GM12878 (cell line): Measurements from ENCODE around the gene DIAPH3. TPM values are rescaled to one million over a fixed set of nuclear protein-coding genes. Genes with fewer than 3 reads are reported as not detected.

Experiments
- ATAC-seq: fragments of 200-7000 bp; cut with Tn5 transposase; 3 replicates; pipeline ENCODE4 v1.9.1; 2020; ENCODE audit warnings: mild to moderate bottlenecking, moderate library complexity
- BruUV-seq: library from RNA; stranded (reverse); fragments of 400-500 nt; replicated peaks from 2 replicates; lab custom pipeline; 2021; lab: Mats Ljungman, UMichigan
- CTCF ChIA-PET: fragments of 300-600 bp; sonication (Branson Sonifier 250); formaldehyde crosslinking; extraction: SDS; loops from one replicate; lab custom pipeline; 2021; ENCODE audit warnings: inconsistent platforms; lab: Yijun Ruan, JAX
- POLR2A ChIA-PET: fragments of 350-600 bp; formaldehyde crosslinking; extraction: SDS; loops from one replicate; lab custom pipeline; 2021; ENCODE audit warnings: inconsistent platforms; lab: Charles Lee
- RAD21 ChIA-PET: fragments of 300-600 bp; sonication (Branson Sonifier 250); formaldehyde crosslinking; loops from one replicate; lab custom pipeline; 2023; ENCODE audit warnings: antibody characterized with exemption; ENCODE audit not compliant: unreplicated experiment; lab: Charles Lee
- SMC1A ChIA-PET: fragments of 300-600 bp; sonication (Branson Sonifier 250); formaldehyde crosslinking; loops from one replicate; lab custom pipeline; 2023; ENCODE audit not compliant: unreplicated experiment, uncharacterized antibody; lab: Charles Lee
- DNase-seq: peaks from one replicate; pipeline ENCODE4 v3.0.0-alpha.2; 2011; ENCODE audit warnings: low read depth, low spot score
- FAIRE-seq: peaks from 3 replicates; lab custom pipeline; 2011; peaks lifted over from hg19 to GRCh38; lab: Jason Lieb, UNC
- H2AFZ ChIP-seq: 2 replicates; pipeline ENCODE4 v1.6.0; 2011; ENCODE audit warnings: low read depth, low read length, control low read depth; ENCODE audit not compliant: control insufficient read depth
- H3K27ac ChIP-seq: 2 replicates; pipeline ENCODE4 v1.5.1; 2011; ENCODE audit warnings: control low read depth; ENCODE audit not compliant: control insufficient read depth, insufficient read depth
- H3K27me3 ChIP-seq, 2 experiments: replicated peaks in 1 of 2; 2 replicates each; pipeline versions ENCODE4 v1.6.0 to v1.6.1; 2011; ENCODE audit warnings: low read length in 1 of 2; ENCODE audit not compliant: control insufficient read depth in 2 of 2, insufficient read depth in 2 of 2
- H3K36me3 ChIP-seq, 2 experiments: 2 replicates each; pipeline ENCODE4 v1.5.1; 2011; ENCODE audit warnings: low read length in 1 of 2; ENCODE audit not compliant: control insufficient read depth in 2 of 2, insufficient read depth in 2 of 2
- H3K4me1 ChIP-seq: 2 replicates; pipeline ENCODE4 v1.6.1; 2011; ENCODE audit warnings: mild to moderate bottlenecking, low read length, moderate library complexity, mixed read lengths; ENCODE audit not compliant: control insufficient read depth, insufficient read depth
- H3K4me2 ChIP-seq: 2 replicates; pipeline ENCODE4 v1.6.0; 2011; ENCODE audit warnings: control low read depth; ENCODE audit not compliant: control insufficient read depth, insufficient read depth
- H3K4me3 ChIP-seq: fragments of 200-600 bp; sonication (generic); 2 replicates; pipeline ENCODE4 v1.5.1; 2016
- H3K79me2 ChIP-seq: 2 replicates; pipeline ENCODE4 v1.6.0; 2011; ENCODE audit warnings: low read length; ENCODE audit not compliant: control insufficient read depth, insufficient read depth
- H3K9ac ChIP-seq: 2 replicates; pipeline ENCODE4 v1.8.0; 2011; ENCODE audit warnings: low read length, control low read depth, mixed read lengths; ENCODE audit not compliant: control insufficient read depth, insufficient read depth
- H3K9me3 ChIP-seq: replicated peaks from 3 replicates; pipeline ENCODE4 v1.5.1; 2011; ENCODE audit warnings: mild to moderate bottlenecking, low read length; ENCODE audit not compliant: control insufficient read depth, insufficient read depth
- H4K20me1 ChIP-seq: 2 replicates; pipeline ENCODE4 v1.6.0; 2011; ENCODE audit not compliant: control insufficient read depth, insufficient read depth
- CBX5 ChIP-seq: sonication (generic); IDR thresholded peaks from 2 replicates; pipeline ENCODE4 v1.6.1; 2016; ENCODE audit warnings: low read depth, moderate library complexity, mild to moderate bottlenecking, inconsistent platforms
- CHD1 ChIP-seq: IDR thresholded peaks from 2 replicates; pipeline ENCODE4 v1.6.1; 2012; ENCODE audit warnings: low read depth, low read length, improper control_type of control experiment
- CHD2 ChIP-seq: IDR thresholded peaks from 2 replicates; pipeline ENCODE4 v1.6.1; 2011; ENCODE audit warnings: low read depth, low read length, improper control_type of control experiment, borderline replicate concordance
- FOXM1 ChIP-seq: IDR thresholded peaks from 2 replicates; pipeline ENCODE4 v1.6.1; 2012; ENCODE audit warnings: low read depth, mild to moderate bottlenecking, inconsistent platforms, low read length, moderate library complexity
- GATAD2B ChIP-seq: fragments of 450-650 bp; conservative IDR thresholded peaks from 2 replicates; pipeline ENCODE4 v1.6.1; 2017; ENCODE audit warnings: low read depth, mild to moderate bottlenecking, moderate library complexity
- HDAC2 ChIP-seq: fragments of 200-600 bp; sonication (generic); IDR thresholded peaks from 2 replicates; pipeline ENCODE4 v1.6.1; 2017
- IKZF1 ChIP-seq: fragments of 450-650 bp; conservative IDR thresholded peaks from 2 replicates; pipeline ENCODE4 v1.6.1; 2017; ENCODE audit warnings: antibody characterized with exemption, mild to moderate bottlenecking
- IRF4 ChIP-seq: IDR thresholded peaks from 2 replicates; pipeline ENCODE4 v1.6.1; 2011; ENCODE audit warnings: low read depth, low read length
- KDM1A ChIP-seq: fragments of 200-600 bp; sonication (generic); IDR thresholded peaks from 2 replicates; pipeline ENCODE4 v1.6.1; 2016; ENCODE audit warnings: borderline replicate concordance
- MEF2A ChIP-seq: IDR thresholded peaks from 2 replicates; pipeline ENCODE4 v1.6.1; 2011; ENCODE audit warnings: low read depth, mild to moderate bottlenecking, low read length, moderate library complexity; ENCODE audit not compliant: insufficient read depth
- MTA3 ChIP-seq: IDR thresholded peaks from 2 replicates; pipeline ENCODE4 v1.6.1; 2012; ENCODE audit warnings: low read length, inconsistent platforms, borderline replicate concordance
- MXI1 ChIP-seq: fragments of 150-350 bp; IDR thresholded peaks from 2 replicates; pipeline ENCODE4 v1.6.1; 2011; ENCODE audit warnings: low read depth, mild to moderate bottlenecking, inconsistent platforms, low read length, improper control_type of control experiment
- POLR2AphosphoS5 ChIP-seq: IDR thresholded peaks from 2 replicates; pipeline ENCODE4 v1.6.1; 2011; ENCODE audit warnings: mild to moderate bottlenecking, low read length, inconsistent platforms
- RB1 ChIP-seq: fragments of 450-650 bp; formaldehyde crosslinking; IDR thresholded peaks from 2 replicates; pipeline ENCODE4 v1.6.1; 2017; ENCODE audit warnings: mild to moderate bottlenecking, borderline replicate concordance
- RELA ChIP-seq: fragments of 450-650 bp; IDR thresholded peaks from 2 replicates; pipeline ENCODE4 v1.8.0; 2014; ENCODE audit warnings: borderline replicate concordance; ENCODE audit not compliant: partially characterized antibody
- RUNX3 ChIP-seq: IDR thresholded peaks from 2 replicates; pipeline ENCODE4 v1.6.1; 2012; ENCODE audit warnings: low read length, inconsistent platforms
- SREBF2 ChIP-seq: IDR thresholded peaks from 2 replicates; pipeline ENCODE4 v1.6.1; 2012; ENCODE audit warnings: mild to moderate bottlenecking, low read length
- TCF3 ChIP-seq: IDR thresholded peaks from 2 replicates; pipeline ENCODE4 v1.6.1; 2012; ENCODE audit warnings: low read depth, mild to moderate bottlenecking, low read length, borderline replicate concordance; ENCODE audit not compliant: insufficient read depth
- ZNF592 ChIP-seq: fragments of 450-650 bp; IDR thresholded peaks from 2 replicates; pipeline ENCODE4 v1.6.1; 2017; ENCODE audit warnings: mild to moderate bottlenecking, moderate library complexity
- ZSCAN29 ChIP-seq: fragments of 450-650 bp; IDR thresholded peaks from 2 replicates; pipeline ENCODE4 v1.6.1; 2017; ENCODE audit warnings: mild to moderate bottlenecking, moderate library complexity
- whole genome bisulfite sequencing: methylation state at CpG from one replicate; pipeline ENCODE4 v1.1.6; 2016; ENCODE audit warnings: low lambda C conversion rate; ENCODE audit not compliant: insufficient replicate concordance, insufficient coverage; ENCODE audit errors: missing lambda C conversion rate; 5-methylcytosine and 5-hydroxymethylcytosine counted together
- in situ Hi-C: fragments of 300-500 bp; cut with MboI; formaldehyde crosslinking; loops from 9 replicates; pipeline ENCODE4 v1.14.3; 2018; ENCODE audit warnings: mixed read lengths
- intact Hi-C: fragments of 100-400 bp; cut with micrococcal nuclease; formaldehyde crosslinking; loops from one replicate; pipeline ENCODE4 v1.14.2; 2022; ENCODE audit not compliant: unreplicated experiment
- polyA plus RNA-seq, 11 experiments: library from polyadenylated mRNA; depleted of rRNA in 4 of 11; unstranded in 6 of 11; stranded (reverse) in 5 of 11; fragments of >200 nt; fragmentation: Nextera tagmentation in 4 of 11; fragmentation: Illumina TruSeq in 1 of 11; extraction: Ambion mirVana in 4 of 11; extraction: Trizol in 1 of 11; gene quantifications; 1 replicate in 1 of 11; 2 replicates in 10 of 11; pipeline versions ENCODE4 v1.2.1 to v1.2.3, GENCODE V29; 2011 to 2016; ENCODE audit warnings: inconsistent platforms in 2 of 11, missing spikeins in 2 of 11, low read depth in 1 of 11
- total RNA-seq, 4 experiments: library from RNA; depleted of rRNA in 3 of 4; stranded (reverse); fragments of >200 nt in 3 of 4; fragmentation: Illumina TruSeq in 1 of 4; extraction: Trizol in 1 of 4; gene quantifications; 2 replicates each; pipeline versions ENCODE4 v1.2.1 to v1.2.3, GENCODE V29; 2013 to 2021

Gene DIAPH3
- total and polyA plus RNA-seq, 10 of the 15 experiments (the other 5 are each of a cell fraction or from before 2014, with no cell fraction given), result 10.1 to 25.2 (median 15.4) TPM

GRCh38 chr13:60012488-60012887 is 151.2 kb downstream of the DIAPH3 start:
- DNase-seq (no peak), ATAC-seq (peak; percentile 25; the same call in 2 of the 3 replicates), FAIRE-seq (peak; percentile 54)
- no peaks in the 10 kb centered on the region for H3K4me1 ChIP-seq
- no peaks in the 10 kb centered on the region; a peak in 1 of 4 replicates for H3K36me3 ChIP-seq
- no peak overlapping the region for H3K9ac ChIP-seq
- no peaks in the 10 kb centered on the region for H3K79me2 ChIP-seq
- in situ Hi-C loops, result no loop called here
- H3K9me3 ChIP-seq, result no peaks in the 10 kb centered on the region
- H3K27me3 ChIP-seq, result no peaks in the 10 kb centered on the region
- no TSS peak for BruUV-seq
- H4K20me1 ChIP-seq, result no peaks in the 10 kb centered on the region
- no peak overlapping the region for H2AFZ ChIP-seq
- H3K4me2 ChIP-seq, result no peak overlapping the region
- intact Hi-C loops, result no loop called here
- ChIA-PET CTCF (no interaction called here), POLR2A (no interaction called here), SMC1A (interaction anchor here (1.4 kb wide), 1 partner anchor 13 kb away, joined by 4 read pairs; no protein-coding TSS in a partner anchor), RAD21 (no interaction called here)
- 83% methylated on average over 1 of the region's 1 CpG for WGBS
- TF ChIP-seq ZSCAN29 (no peak), CHD1 (no peak), IKZF1 (no peak), FOXM1 (no peak), KDM1A (no peak), RUNX3 (no peak), MTA3 (no peak), IRF4 (no peak), ZNF592 (no peak), CBX5 (no peak), CHD2 (no peak), RELA (no peak), SREBF2 (no peak), TCF3 (no peak), POLR2AphosphoS5 (no peak), MXI1 (no peak), MEF2A (no peak), RB1 (no peak), HDAC2 (no peak), GATAD2B (no peak)
- H3K27ac ChIP-seq, result no peak overlapping the region
- H3K4me3 ChIP-seq, result no peak overlapping the region
